Measurements from ENCODE around the gene CDKN2D. TPM values are rescaled to one million over a fixed set of nuclear protein-coding genes. Genes with fewer than 3 reads are reported as not detected.

The CDKN2D gene
- total and polyA plus RNA-seq, 2 experiments from 2014 or later: 6.4 to 13.9 TPM

GRCh38 chr19:10565567-10566407 lies 3.0 kb downstream of the CDKN2D start, which contains the start of gene KRI1:
Gene KRI1 (minus strand): TSS chr19:10566010. CDS start chr19:10565999, 11 bp downstream.
- peak; percentile 99 for DNase-seq (ENCODE audit: low spot score)
- H3K4me3 ChIP-seq: peak within 1 kb of the TSS; percentile 39
- peak within 1 kb of the TSS; percentile 77 for H3K27ac ChIP-seq
- no peaks in the 10 kb centered on the region for H3K27me3 ChIP-seq
- TF ChIP-seq EZH2phosphoT487 (IDR thresholded peaks at IDR 0.05; ENCODE audit: low read depth, severe bottlenecking, unreplicated experiment) (no peak), CTCF (IDR thresholded peaks at IDR 0.05; ENCODE audit: poor library complexity) (peak; percentile 24)
- peak within 1 kb of the TSS; percentile 59 for H2AFZ ChIP-seq
- H3K79me2 ChIP-seq: peaks cover 9% of the 10 kb centered on the region
- H3K9me3 ChIP-seq (ENCODE audit: low read depth): no peaks in the 10 kb centered on the region
- no peaks in the 10 kb centered on the region for H4K20me1 ChIP-seq (ENCODE audit: insufficient read depth, poor library complexity, severe bottlenecking)
- 2% methylated on average over 25 of the region's 94 CpGs for WGBS (ENCODE audit: low lambda C conversion rate, missing lambda C conversion rate)
- H3K4me2 ChIP-seq: peak within 1 kb of the TSS; percentile 96
- no peaks in the 10 kb centered on the region for H3K9me2 ChIP-seq (replicated peaks; ENCODE audit: insufficient read depth)
- H3K4me1 ChIP-seq (ENCODE audit: insufficient read depth): peaks cover 16% of the 10 kb centered on the region
- no peaks in the 10 kb centered on the region for H3K36me3 ChIP-seq (replicated peaks; ENCODE audit: insufficient read depth, low read depth)

- Histone ChIP-seq H4K20me1 (ENCODE audit: insufficient read depth, poor library complexity, severe bottlenecking) (no peaks in the 10 kb centered on the region), H3K9me2 (replicated peaks; ENCODE audit: insufficient read depth) (no peaks in the 10 kb centered on the region), H3K27ac (peak overlapping the region; percentile 71), H2AFZ (peak overlapping the region; percentile 59), H3K9me3 (ENCODE audit: low read depth) (no peaks in the 10 kb centered on the region), H3K36me3 (replicated peaks; ENCODE audit: insufficient read depth, low read depth) (no peaks in the 10 kb centered on the region), H3K79me2 (peaks cover 9% of the 10 kb centered on the region), H3K4me1 (ENCODE audit: insufficient read depth) (peaks cover 16% of the 10 kb centered on the region), H3K4me3 (peak overlapping the region; percentile 39), H3K4me2 (peak overlapping the region; percentile 96), H3K27me3 (no peaks in the 10 kb centered on the region)
- TF ChIP-seq CTCF (IDR thresholded peaks at IDR 0.05; ENCODE audit: poor library complexity) (peak; percentile 30), EZH2 (IDR thresholded peaks at IDR 0.05; ENCODE audit: borderline replicate concordance) (no peak), EZH2phosphoT487 (IDR thresholded peaks at IDR 0.05; ENCODE audit: low read depth, severe bottlenecking, unreplicated experiment) (no peak)
- WGBS (ENCODE audit: low lambda C conversion rate, missing lambda C conversion rate): 18% methylated on average over 6 of the region's 10 CpGs
- DNase-seq (ENCODE audit: low spot score): peak; percentile 67
Observed at GRCh38 chr19:10565028-10565566, 3.7 kb downstream of the CDKN2D start.

DNA sequence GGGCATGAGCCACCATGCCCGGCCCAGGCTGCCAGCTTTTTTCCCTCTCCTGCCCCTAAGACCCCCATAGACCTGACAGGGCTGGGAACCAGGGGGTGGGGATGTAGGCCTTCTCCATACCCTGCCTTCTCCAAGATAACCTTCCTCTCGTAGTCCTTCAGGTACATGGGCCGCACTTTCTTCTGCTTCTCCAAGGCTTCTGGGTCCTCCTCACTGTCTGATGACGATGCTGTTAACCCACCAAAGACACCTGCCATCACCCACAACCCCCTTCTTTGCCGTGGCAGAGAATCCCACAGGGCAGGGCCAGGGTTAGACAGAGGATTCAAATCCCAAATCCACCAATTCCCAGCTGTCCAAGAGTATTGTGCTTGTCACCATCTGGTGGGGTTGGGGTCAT lies 6.2 kb downstream of the CDKN2D start:
- H3K4me3 ChIP-seq: no peak overlapping the region
- H2AFZ ChIP-seq: no peak overlapping the region
- no peak overlapping the region for H3K4me2 ChIP-seq
- H4K20me1 ChIP-seq (ENCODE audit: insufficient read depth, poor library complexity, severe bottlenecking): no peaks in the 10 kb centered on the region
- WGBS (ENCODE audit: low lambda C conversion rate, missing lambda C conversion rate): 97% methylated on average over 5 of the region's 5 CpGs
- no peaks in the 10 kb centered on the region for H3K9me3 ChIP-seq (ENCODE audit: low read depth)
- peaks cover 4% of the 10 kb centered on the region for H3K4me1 ChIP-seq (ENCODE audit: insufficient read depth)
- H3K27ac ChIP-seq: no peak overlapping the region
- no peak for DNase-seq (ENCODE audit: low spot score)
- TF ChIP-seq CTCF (IDR thresholded peaks at IDR 0.05; ENCODE audit: poor library complexity): no peak
- no peaks in the 10 kb centered on the region for H3K27me3 ChIP-seq
- peaks cover 9% of the 10 kb centered on the region for H3K79me2 ChIP-seq
- H3K36me3 ChIP-seq (replicated peaks; ENCODE audit: insufficient read depth, low read depth): no peaks in the 10 kb centered on the region
- H3K9me2 ChIP-seq (replicated peaks; ENCODE audit: insufficient read depth): no peaks in the 10 kb centered on the region

All from hepatocyte (in vitro differentiated cells).